ENCODE data around the gene PEX16. TPM values are rescaled to one million over a fixed set of nuclear protein-coding genes. Genes with fewer than 3 reads are reported as not detected.

PEX16 gene
- total RNA-seq, 2 experiments from 2014 or later, result 41.0 to 43.9 TPM

GRCh38 chr11:45927332-45927683 lies 9.6 kb upstream of the PEX16 start:
- Histone ChIP-seq H3K36me3 (ENCODE audit: insufficient read depth, low read length) (peaks cover 7% of the 10 kb centered on the region; the same call in 1 of the 2 replicates), H4K20me1 (ENCODE audit: insufficient read depth, low read length) (no peaks in the 10 kb centered on the region), H2AFZ (ENCODE audit: low read length) (no peak overlapping the region), H3K27ac (ENCODE audit: low read depth, low read length, poor library complexity, severe bottlenecking) (no peak overlapping the region), H3K4me1 (ENCODE audit: insufficient read depth, low read length, poor library complexity, severe bottlenecking) (peaks cover 57% of the 10 kb centered on the region), H3K4me3 (ENCODE audit: low read depth, low read length, poor library complexity, severe bottlenecking) (no peak overlapping the region), H3K9me2 (ENCODE audit: insufficient read depth, low read length) (no peaks in the 10 kb centered on the region), H3K9me3 (ENCODE audit: low read length) (no peaks in the 10 kb centered on the region), H3K79me2 (ENCODE audit: insufficient read depth, low read depth, low read length) (peaks cover 11% of the 10 kb centered on the region), H3K4me2 (ENCODE audit: low read length) (no peak overlapping the region)
- no peak for TF ChIP-seq EZH2phosphoT487 (IDR thresholded peaks at IDR 0.05; ENCODE audit: borderline replicate concordance, low read depth, low read length)
- TF ChIP-seq CTCF (conservative IDR thresholded peaks at IDR 0.05; ENCODE audit: low read length), result no peak
- intact Hi-C loops (cut with micrococcal nuclease; ENCODE audit: unreplicated experiment), result no loop called here
- no peak for DNase-seq (ENCODE audit: low spot score)
- BruUV-seq (replicated peaks), result no TSS peak
- POLR2A ChIA-PET, result interaction anchor here (0.8 to 1.2 kb wide), 3 partner anchors 9 to 11 kb away, joined by 3 to 5 read pairs (median 4); partner anchors contain the start of gene PEX16
- CTCF ChIA-PET (ENCODE audit: unreplicated experiment), result no interaction called here

GRCh38 chr11:45926536-45927331 lies 9.1 kb upstream of the PEX16 start:
- TF ChIP-seq CTCF (conservative IDR thresholded peaks at IDR 0.05; ENCODE audit: low read length) (no peak), EZH2phosphoT487 (IDR thresholded peaks at IDR 0.05; ENCODE audit: borderline replicate concordance, low read depth, low read length) (no peak)
- Histone ChIP-seq H3K79me2 (ENCODE audit: insufficient read depth, low read depth, low read length) (peaks cover 6% of the 10 kb centered on the region; the same call in 1 of the 2 replicates), H3K36me3 (ENCODE audit: insufficient read depth, low read length) (peaks cover 2% of the 10 kb centered on the region; the same call in 1 of the 2 replicates), H3K9me2 (ENCODE audit: insufficient read depth, low read length) (no peaks in the 10 kb centered on the region), H3K27ac (ENCODE audit: low read depth, low read length, poor library complexity, severe bottlenecking) (no peak overlapping the region), H4K20me1 (ENCODE audit: insufficient read depth, low read length) (no peaks in the 10 kb centered on the region), H2AFZ (ENCODE audit: low read length) (no peak overlapping the region), H3K4me3 (ENCODE audit: low read depth, low read length, poor library complexity, severe bottlenecking) (no peak overlapping the region), H3K4me1 (ENCODE audit: insufficient read depth, low read length, poor library complexity, severe bottlenecking) (peaks cover 57% of the 10 kb centered on the region), H3K9me3 (ENCODE audit: low read length) (no peaks in the 10 kb centered on the region), H3K4me2 (ENCODE audit: low read length) (no peak overlapping the region)
- DNase-seq (ENCODE audit: low spot score), result no peak
- ChIA-PET POLR2A (interaction anchor here (0.8 to 1.0 kb wide), 3 partner anchors 10 to 80 kb away, joined by 3 to 4 read pairs (median 3); no protein-coding TSS in a partner anchor), CTCF (ENCODE audit: unreplicated experiment) (no interaction called here)
- intact Hi-C loops (cut with micrococcal nuclease; ENCODE audit: unreplicated experiment), result no loop called here
- no TSS peak for BruUV-seq (replicated peaks)

GRCh38 chr11:45926001-45926401 lies 8.3 kb upstream of the PEX16 start:
- no peak overlapping the region for H3K27ac ChIP-seq (ENCODE audit: low read depth, low read length, poor library complexity, severe bottlenecking)
- H3K9me2 ChIP-seq (ENCODE audit: insufficient read depth, low read length), result no peaks in the 10 kb centered on the region
- CTCF ChIA-PET (ENCODE audit: unreplicated experiment), result no interaction called here
- no peak overlapping the region for H2AFZ ChIP-seq (ENCODE audit: low read length)
- H3K4me2 ChIP-seq (ENCODE audit: low read length), result no peak overlapping the region
- DNase-seq (ENCODE audit: low spot score), result no peak
- no peak overlapping the region for H3K4me3 ChIP-seq (ENCODE audit: low read depth, low read length, poor library complexity, severe bottlenecking)
- intact Hi-C loops (cut with micrococcal nuclease; ENCODE audit: unreplicated experiment), result no loop called here
- BruUV-seq (replicated peaks), result no TSS peak
- no peaks in the 10 kb centered on the region for H3K36me3 ChIP-seq (ENCODE audit: insufficient read depth, low read length)
- H4K20me1 ChIP-seq (ENCODE audit: insufficient read depth, low read length), result no peaks in the 10 kb centered on the region
- POLR2A ChIA-PET, result interaction anchor here (0.6 to 1.3 kb wide), 3 partner anchors 10 to 174 kb away, joined by 3 read pairs; no protein-coding TSS in a partner anchor
- no peak for TF ChIP-seq CTCF (conservative IDR thresholded peaks at IDR 0.05; ENCODE audit: low read length)
- TF ChIP-seq EZH2phosphoT487 (IDR thresholded peaks at IDR 0.05; ENCODE audit: borderline replicate concordance, low read depth, low read length), result no peak
- no peaks in the 10 kb centered on the region for H3K9me3 ChIP-seq (ENCODE audit: low read length)
- H3K79me2 ChIP-seq (ENCODE audit: insufficient read depth, low read depth, low read length), result no peaks in the 10 kb centered on the region
- H3K4me1 ChIP-seq (ENCODE audit: insufficient read depth, low read length, poor library complexity, severe bottlenecking), result peaks cover 52% of the 10 kb centered on the region

Measured in OCI-LY7 (cell line).